Measurements from ENCODE around the gene ARPC5. TPM values are rescaled to one million over a fixed set of nuclear protein-coding genes. Genes with fewer than 3 reads are reported as not detected.
A peak's percentile ranks its signal among the peaks of the same experiment; 100 is the strongest.

The ARPC5 gene
- total and polyA plus RNA-seq, 9 of the 15 experiments (the other 6 are each of a cell fraction or from before 2014, with no cell fraction given): 71.8 to 150 (median 91.6) TPM

DNA sequence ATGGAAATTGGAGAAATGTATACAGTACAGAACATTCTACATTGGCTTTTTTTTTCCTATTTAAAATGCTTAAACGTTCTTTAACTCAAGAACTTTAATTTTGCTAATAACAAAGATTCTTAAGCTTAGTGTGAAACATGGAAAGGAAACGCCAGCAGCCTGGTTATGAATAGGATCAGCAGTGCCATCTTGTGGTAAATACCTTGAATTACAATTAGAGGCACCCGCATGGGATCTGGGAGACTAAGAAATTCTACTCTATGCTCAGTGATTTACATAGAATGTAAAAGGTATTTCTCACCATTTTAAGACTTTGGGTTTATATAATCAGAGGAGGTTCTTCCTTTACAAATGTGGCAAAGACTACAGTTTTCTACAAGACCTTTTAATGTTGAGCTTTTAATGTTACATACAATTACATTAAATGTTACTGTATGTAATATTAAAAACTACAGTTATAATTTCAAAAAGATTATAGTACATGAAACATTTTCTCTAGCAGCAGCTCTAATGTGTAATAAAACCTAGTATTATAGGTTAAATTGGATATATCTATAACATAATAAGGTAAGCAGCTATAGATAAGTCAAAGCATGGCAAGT lies 49.6 kb upstream of the ARPC5 start (continued):
- TF ChIP-seq, protein P1, sequence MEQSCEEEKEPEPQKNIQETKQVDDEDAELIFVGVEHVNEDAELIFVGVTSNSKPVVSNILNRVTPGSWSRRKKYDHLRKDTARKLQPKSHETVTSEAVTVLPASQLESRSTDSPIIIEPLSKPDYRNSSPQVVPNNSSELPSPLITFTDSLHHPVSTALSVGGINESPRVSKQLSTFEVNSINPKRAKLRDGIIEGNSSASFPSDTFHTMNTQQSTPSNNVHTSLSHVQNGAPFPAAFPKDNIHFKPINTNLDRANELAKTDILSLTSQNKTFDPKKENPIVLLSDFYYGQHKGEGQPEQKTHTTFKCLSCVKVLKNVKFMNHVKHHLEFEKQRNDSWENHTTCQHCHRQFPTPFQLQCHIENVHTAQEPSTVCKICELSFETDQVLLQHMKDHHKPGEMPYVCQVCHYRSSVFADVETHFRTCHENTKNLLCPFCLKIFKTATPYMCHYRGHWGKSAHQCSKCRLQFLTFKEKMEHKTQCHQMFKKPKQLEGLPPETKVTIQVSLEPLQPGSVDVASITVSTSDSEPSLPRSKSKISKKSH (CRISPR knock-in tag; IDR thresholded peaks at IDR 0.05): no peak
- TF ChIP-seq, protein P2, sequence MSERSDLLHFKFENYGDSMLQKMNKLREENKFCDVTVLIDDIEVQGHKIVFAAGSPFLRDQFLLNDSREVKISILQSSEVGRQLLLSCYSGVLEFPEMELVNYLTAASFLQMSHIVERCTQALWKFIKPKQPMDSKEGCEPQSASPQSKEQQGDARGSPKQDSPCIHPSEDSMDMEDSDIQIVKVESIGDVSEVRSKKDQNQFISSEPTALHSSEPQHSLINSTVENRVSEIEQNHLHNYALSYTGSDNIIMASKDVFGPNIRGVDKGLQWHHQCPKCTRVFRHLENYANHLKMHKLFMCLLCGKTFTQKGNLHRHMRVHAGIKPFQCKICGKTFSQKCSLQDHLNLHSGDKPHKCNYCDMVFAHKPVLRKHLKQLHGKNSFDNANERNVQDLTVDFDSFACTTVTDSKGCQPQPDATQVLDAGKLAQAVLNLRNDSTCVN (CRISPR knock-in tag; IDR thresholded peaks at IDR 0.05): no peak
- TF ChIP-seq RFX7 (CRISPR knock-in tag; IDR thresholded peaks at IDR 0.05) (no peak), PHF21A (IDR thresholded peaks at IDR 0.05; ENCODE audit: borderline replicate concordance, low read depth) (no peak), RBM15 (IDR thresholded peaks at IDR 0.05; ENCODE audit: insufficient read depth, low read length) (no peak), TEAD4 (IDR thresholded peaks at IDR 0.05; ENCODE audit: low read length) (0 out of 2 replicates have a peak, but pooled peaks have one; percentile 12), TEAD4 (CRISPR knock-in tag; IDR thresholded peaks at IDR 0.05; ENCODE audit: borderline replicate concordance) (no peak), ZNF717 (CRISPR knock-in tag; IDR thresholded peaks at IDR 0.05) (no peak), ZNF124 (CRISPR knock-in tag; IDR thresholded peaks at IDR 0.05) (no peak), KLF16 (IDR thresholded peaks at IDR 0.05) (peak; percentile 23; the same call in 1 of the 2 replicates), RFX1 (IDR thresholded peaks at IDR 0.05) (no peak), PCBP2 (IDR thresholded peaks at IDR 0.05; ENCODE audit: low read depth, low read length, poor library complexity, severe bottlenecking) (no peak), NR2C2 (CRISPR knock-in tag; IDR thresholded peaks at IDR 0.05) (no peak), NR2C2 (tag; IDR thresholded peaks at IDR 0.05) (no peak), SMARCE1 (IDR thresholded peaks at IDR 0.05) (no peak), TAF9B (IDR thresholded peaks at IDR 0.05; ENCODE audit: partially characterized antibody) (no peak), CBX8 (IDR thresholded peaks at IDR 0.05; ENCODE audit: borderline replicate concordance, extremely low read depth, low read depth, low read length, poor library complexity, severe bottlenecking) (no peak)
- TF ChIP-seq, protein P3, sequence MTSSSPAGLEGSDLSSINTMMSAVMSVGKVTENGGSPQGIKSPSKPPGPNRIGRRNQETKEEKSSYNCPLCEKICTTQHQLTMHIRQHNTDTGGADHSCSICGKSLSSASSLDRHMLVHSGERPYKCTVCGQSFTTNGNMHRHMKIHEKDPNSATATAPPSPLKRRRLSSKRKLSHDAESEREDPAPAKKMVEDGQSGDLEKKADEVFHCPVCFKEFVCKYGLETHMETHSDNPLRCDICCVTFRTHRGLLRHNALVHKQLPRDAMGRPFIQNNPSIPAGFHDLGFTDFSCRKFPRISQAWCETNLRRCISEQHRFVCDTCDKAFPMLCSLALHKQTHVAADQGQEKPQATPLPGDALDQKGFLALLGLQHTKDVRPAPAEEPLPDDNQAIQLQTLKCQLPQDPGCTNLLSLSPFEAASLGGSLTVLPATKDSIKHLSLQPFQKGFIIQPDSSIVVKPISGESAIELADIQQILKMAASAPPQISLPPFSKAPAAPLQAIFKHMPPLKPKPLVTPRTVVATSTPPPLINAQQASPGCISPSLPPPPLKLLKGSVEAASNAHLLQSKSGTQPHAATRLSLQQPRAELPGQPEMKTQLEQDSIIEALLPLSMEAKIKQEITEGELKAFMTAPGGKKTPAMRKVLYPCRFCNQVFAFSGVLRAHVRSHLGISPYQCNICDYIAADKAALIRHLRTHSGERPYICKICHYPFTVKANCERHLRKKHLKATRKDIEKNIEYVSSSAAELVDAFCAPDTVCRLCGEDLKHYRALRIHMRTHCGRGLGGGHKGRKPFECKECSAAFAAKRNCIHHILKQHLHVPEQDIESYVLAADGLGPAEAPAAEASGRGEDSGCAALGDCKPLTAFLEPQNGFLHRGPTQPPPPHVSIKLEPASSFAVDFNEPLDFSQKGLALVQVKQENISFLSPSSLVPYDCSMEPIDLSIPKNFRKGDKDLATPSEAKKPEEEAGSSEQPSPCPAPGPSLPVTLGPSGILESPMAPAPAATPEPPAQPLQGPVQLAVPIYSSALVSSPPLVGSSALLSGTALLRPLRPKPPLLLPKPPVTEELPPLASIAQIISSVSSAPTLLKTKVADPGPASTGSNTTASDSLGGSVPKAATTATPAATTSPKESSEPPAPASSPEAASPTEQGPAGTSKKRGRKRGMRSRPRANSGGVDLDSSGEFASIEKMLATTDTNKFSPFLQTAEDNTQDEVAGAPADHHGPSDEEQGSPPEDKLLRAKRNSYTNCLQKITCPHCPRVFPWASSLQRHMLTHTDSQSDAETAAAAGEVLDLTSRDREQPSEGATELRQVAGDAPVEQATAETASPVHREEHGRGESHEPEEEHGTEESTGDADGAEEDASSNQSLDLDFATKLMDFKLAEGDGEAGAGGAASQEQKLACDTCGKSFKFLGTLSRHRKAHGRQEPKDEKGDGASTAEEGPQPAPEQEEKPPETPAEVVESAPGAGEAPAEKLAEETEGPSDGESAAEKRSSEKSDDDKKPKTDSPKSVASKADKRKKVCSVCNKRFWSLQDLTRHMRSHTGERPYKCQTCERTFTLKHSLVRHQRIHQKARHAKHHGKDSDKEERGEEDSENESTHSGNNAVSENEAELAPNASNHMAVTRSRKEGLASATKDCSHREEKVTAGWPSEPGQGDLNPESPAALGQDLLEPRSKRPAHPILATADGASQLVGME (CRISPR knock-in tag; IDR thresholded peaks at IDR 0.05): no peak
- TF ChIP-seq, protein P4, sequence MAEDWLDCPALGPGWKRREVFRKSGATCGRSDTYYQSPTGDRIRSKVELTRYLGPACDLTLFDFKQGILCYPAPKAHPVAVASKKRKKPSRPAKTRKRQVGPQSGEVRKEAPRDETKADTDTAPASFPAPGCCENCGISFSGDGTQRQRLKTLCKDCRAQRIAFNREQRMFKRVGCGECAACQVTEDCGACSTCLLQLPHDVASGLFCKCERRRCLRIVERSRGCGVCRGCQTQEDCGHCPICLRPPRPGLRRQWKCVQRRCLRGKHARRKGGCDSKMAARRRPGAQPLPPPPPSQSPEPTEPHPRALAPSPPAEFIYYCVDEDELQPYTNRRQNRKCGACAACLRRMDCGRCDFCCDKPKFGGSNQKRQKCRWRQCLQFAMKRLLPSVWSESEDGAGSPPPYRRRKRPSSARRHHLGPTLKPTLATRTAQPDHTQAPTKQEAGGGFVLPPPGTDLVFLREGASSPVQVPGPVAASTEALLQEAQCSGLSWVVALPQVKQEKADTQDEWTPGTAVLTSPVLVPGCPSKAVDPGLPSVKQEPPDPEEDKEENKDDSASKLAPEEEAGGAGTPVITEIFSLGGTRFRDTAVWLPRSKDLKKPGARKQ (CRISPR knock-in tag; IDR thresholded peaks at IDR 0.05): no peak

Measured in K562 (cell line).